DMS 273 treated with DMSO at 0.1 percent for 48 hours (cell line): ENCODE results near the gene SLFN12L.
"Not testable (repeated sequence)": the region's sequence is repeated elsewhere in the genome, so short reads cannot be mapped to it uniquely, and the experiment has no call there.

Experiments used
- DNase-seq: peaks from one replicate; lab custom pipeline; 2025; lab: John Stamatoyannopoulos, UW

The SLFN12L gene

DNA sequence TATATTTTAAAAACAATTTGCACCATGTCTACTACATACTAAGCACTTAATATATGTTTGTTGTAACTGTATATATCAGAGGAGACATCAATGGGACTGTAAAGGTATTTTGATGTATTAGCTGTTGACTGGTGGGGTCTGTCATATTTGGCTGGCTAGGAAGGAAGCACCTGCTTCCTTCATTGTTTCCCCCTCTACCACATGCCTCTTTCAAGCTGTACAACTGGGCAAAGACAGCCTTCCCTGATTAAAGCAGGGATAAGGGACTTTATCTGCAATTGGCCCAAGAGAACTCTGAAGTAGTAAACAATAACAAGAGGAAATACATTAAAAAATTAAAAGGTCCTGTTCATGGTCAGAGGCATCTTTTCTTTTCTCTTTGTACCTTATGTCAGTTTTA lies 5.5 kb upstream of the SLFN12L start:
- no peak for DNase-seq

DNA sequence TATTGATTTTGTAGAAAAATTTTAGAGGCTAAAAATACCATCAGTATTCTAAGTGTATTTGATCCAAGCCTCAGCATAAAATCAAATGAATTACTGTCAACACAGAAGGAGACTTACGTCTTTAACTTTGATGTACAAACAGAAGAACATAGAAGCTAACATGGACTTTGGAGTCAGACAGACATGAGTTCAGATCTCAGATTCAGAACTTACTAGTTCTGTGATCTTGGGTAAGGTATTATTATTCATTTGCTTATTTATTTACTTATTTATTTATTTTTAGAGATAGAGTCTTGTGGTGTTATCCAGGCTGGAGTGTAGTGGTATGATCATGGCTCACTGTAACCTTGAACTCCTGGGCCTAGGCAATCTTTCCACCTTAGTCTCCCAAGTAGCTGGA lies 4.0 kb upstream of the SLFN12L start:
- DNase-seq, result no peak

DNA sequence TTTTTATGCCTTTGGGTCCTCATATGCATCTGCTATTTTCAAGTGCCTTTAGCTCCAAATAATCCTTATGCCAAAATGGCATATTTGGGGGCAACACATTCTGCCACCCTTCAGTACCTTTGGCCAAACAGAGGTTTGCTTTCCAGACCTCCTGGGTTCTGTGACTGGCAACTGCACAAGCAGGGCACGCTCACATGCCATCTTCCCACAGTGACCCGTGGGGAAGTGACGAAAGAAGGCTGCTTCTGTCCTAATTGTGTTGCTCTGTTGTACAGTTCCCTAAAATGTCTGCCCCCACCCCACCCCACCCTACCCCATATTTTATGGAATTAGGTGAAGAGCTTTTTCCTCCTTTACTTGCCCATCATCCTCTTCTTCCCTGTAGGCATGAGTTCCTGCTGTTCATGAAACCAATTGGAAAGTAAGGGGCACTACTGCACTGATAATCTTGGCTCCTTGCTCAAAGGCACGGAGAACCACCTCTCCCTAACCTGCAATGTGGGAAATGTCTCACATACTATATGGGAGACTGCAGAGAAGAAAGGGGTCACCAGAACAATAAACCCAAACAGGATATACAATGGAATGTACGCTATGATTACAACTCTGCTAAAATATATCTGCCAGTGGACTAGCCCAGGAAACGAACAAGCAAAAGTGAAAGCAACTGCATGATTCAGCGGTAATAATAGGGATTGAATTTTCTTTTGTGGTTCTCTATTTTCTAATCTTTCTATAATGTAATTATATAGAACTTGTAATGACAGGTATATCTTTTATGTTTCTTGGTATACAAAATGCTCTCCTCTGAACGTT lies 3.3 kb upstream of the SLFN12L start:
- no peak for DNase-seq

DNA sequence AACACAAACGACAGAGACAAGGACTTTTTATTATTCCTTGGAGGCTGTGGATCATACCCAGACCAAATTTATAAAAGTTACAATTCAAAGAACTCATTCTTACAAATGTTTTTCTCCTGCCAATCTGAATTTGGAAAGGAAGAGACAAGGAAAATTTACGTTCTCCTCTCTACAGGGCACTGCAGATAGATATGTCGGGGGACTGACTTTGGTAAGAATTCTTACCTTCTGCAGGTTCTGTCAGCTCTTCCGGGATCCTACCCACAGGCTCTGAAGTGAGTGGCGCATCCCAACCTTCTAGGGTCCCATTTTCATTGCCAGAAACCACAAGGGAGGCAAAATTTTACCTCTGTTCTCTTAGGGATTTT lies 2.2 kb upstream of the SLFN12L start:
- no peak for DNase-seq

DNA sequence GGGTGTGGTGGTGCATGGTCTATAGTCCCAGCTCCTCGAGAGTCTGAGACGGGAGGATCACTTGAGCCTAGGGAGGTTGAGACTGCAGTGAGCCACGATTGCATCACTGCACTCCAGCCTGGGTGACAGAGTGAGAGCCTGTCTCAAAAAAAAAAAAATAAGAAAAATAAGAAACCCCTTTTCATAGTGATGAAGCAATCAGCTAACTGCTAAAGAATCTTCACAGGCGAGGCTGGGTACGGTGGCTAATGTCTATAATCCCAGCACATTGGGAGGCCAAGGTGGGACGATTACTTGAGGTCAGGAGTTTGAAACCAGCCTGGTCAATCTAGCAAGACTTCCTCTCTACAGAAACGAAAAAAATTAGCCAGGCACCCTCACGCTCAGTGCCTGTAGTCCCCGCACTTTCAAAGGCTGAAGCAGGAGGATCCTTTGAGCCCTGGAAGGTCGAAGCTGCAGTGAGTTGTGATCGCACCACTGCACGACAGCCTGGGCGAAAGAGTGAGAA lies 760 bp downstream of the SLFN12L start:
- no peak for DNase-seq

DNA sequence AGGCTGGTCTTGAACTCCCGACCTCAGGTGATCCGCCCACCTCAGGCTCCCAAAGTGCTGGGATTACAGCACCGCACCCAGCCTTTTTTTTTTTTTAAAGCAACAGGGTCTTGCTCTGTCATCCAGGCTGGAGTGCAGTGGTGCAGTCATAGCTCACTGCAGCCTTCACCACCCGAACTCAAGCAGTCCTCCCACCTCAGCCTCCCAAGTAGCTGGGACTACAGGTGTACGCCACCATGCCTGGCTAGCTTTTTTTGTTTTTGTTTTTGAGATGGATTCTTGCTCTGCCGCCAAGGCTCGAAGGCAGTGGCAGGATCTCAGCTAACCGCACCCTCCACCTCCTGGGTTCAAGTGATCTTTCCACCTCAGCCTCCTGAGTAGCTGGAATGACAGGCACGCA lies 2.1 kb downstream of the SLFN12L start:
- not testable (repeated sequence) for DNase-seq

DNA sequence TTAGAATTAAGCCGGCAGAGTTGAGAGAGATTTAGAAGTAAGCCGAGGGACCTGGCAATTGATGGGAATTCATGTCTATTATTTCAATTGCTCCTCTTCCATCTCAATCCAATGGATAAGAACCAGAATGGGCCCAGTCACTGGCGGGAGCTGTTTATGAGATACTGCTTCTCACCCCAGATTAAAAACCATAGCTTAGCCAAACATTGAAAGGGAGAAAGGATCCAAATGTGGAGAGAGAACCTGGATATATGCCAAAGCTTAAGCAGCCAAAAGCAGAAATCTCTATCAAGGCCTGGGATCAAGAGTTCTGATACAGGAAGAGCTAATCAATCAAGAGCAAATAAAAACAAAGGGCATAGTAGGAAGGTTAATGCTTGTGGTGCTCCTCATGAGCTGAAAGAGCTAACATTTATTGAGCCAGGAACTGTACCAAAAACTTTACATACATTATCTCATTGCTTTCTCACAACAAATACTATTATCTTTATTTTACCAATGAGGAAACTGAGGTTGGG lies 2.8 kb downstream of the SLFN12L start:
- DNase-seq, result no peak

DNA sequence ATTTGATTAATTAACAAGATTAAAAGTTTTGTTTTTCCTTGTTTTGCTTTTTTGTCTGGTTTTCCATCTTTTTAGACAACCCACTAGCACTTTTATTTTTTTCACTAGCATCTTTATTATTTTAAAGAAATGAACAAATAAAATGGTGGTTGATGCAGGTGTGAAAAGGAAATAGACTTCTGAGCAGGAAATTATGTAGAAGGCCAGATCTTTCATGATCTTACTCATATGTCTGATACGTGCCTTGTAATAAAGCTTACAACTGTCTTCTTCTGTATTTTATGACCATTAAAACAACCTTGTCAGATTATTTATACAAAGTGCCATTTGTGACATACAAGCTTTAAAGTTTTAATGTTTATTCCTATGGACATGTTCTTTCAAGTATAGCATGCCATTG lies 6.3 kb downstream of the SLFN12L start:
- DNase-seq, result no peak

DNA sequence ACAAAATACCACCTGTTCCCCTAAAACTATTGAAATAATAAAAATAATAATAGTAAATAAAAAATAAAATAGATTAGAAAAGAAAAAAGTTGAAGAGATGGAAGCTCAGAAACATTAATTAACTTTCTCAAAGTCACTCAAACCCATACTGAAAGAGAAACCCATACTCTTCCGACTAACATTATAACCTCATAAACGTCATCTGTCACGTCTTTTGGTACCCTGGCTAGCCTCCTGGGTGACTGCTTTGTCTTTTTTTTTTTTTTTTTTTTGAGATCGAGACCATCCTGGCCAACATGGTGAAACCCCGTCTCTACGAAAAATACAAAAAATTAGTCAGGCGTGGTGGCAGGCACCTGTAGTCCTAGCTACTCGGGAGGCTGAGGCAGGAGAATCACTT lies 7.6 kb downstream of the SLFN12L start:
- no peak for DNase-seq

DNA sequence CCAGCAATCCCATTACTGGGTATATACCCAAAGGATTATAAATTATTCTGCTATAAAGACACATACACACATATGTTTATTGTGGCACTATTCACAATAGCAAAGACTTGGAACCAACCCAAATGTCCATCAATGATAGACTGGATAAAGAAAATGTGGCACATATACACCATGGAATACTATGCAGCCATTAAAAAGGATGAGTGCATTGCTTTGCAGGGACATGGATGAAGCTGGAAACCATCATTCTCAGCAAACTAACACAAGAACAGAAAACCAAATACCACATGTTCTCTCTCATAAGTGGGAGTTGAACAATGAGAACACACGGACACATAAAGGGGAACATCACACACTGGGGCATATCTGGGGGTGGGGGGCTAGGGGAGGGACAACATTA lies 8.2 kb downstream of the SLFN12L start:
- not testable (repeated sequence) for DNase-seq

DNA sequence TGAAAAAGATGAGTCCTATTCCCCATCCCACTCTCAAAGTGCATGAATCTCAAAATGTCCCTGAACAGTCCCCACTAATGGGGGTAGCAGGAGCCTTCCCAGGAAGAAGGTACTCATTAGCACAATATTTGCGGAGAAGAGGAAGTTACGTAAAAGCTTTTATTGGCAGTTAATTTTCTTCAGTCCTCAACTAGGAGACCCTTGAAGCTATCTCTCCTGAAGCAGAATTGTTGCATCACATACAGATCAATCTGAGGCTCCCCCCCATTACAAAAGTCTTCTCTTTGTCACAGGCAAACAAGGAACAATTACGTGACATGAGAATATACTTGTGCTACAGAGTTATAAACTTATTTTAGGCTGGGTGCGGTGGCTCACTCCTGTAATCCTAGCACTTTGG lies 14.2 kb downstream of the SLFN12L start:
- DNase-seq, result no peak

DNA sequence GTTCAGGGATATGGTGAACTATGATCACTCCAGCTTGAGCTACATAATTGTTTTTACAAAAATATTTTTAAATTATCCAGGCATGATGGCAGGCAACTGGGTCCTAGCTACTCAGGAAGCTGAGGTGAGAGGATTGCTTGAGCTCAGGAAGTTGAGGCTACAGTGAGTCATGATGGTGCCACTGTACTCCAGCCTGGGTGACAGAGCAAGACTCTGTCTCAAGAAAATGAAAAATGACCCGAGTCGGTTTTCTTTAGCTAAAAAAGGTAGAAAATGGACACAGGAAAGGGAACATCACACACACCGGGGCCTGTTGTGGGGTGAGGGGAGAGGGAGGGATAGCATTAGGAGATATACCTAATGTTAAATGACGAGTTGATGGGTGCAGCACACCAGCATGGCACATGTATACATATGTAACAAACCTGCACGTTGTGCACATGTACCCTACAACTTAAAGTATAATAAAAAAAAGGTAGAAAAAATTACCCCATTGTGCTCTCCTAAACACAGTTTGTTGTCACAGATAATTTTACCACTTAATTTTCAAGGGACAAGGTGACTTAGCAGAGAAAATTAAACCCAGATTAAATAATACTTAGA lies 15.7 kb downstream of the SLFN12L start:
- not testable (repeated sequence) for DNase-seq

DNA sequence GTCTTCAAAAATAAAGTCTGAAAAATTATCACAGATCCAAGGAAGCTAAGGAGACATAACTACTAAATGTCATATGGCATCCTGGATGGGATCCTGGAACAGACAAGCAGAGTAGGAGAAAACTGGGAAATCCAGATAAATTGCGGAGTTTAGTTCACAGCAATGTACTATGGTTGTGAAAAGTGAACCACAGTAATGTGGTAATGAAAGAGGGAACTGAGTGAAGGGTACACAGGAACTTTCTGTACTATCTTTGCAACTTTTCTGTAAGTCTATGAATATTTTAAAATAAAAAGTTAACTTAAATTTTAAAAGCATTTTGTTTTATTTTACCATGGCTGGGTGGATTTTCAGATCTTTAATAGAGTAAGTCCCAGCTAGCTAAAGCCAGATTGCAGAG lies 16.3 kb downstream of the SLFN12L start:
- DNase-seq, result no peak

DNA sequence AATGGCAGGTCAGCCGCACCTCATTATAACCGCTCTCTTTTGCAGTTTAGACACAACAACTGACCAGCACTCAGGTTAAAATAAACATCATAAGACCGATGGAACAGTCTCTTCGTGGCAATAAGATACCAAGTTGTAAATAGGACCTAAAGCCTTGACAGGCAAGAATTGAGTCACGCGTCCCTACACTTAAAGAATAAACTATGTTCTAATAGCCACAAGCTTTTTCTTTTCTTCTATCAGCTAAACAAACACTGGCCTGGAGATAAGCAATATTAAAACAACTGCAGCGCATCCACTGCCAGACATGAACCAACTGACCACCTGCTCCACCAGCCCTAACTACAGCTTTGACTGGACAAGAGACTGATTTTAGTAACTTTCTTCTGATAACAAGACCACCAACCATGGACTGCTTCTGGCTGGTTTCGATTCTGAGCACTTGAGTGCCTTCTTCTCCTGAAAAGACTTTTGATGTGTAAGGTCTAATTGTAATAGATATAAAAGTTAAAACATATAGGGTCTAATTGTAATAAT lies 17.5 kb downstream of the SLFN12L start:
- DNase-seq, result no peak

DNA sequence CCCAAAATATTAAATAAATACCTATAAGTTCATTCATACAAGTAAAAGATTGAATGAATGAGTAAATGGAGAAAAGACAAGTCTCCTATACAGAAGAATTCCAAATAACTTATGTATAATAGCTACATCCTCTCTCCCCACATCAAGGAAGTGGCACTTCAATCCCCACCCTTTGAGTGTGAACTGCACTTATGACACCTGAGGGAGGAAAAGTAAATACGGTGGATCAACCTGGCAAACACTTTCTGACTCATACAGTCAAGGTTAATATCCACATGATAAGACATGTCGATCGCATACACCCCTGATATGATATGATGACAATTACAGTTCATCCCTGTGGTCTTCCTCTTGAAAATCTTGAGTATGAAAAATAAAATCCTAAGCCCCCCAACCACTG lies 18.0 kb downstream of the SLFN12L start:
- no peak for DNase-seq

DNA sequence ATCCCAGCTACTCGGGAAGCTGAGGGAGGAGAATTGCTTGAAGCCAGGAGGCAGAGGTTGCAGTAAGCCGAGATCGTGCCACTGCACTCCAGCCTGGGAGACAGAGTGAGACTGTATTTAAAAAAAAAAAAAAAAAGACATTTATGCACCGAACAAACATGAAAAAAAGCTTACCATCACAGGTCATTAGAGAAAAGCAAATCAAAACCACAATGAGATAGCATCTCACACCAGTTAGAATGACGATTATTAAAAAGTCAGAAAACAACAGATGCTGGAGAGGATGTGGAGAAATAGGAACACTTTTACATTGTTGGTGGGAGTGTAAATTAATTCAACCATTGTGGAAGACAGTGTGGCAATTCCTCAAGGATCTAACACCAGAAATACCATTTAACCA lies 19.0 kb downstream of the SLFN12L start:
- DNase-seq, result not testable (repeated sequence)

DNA sequence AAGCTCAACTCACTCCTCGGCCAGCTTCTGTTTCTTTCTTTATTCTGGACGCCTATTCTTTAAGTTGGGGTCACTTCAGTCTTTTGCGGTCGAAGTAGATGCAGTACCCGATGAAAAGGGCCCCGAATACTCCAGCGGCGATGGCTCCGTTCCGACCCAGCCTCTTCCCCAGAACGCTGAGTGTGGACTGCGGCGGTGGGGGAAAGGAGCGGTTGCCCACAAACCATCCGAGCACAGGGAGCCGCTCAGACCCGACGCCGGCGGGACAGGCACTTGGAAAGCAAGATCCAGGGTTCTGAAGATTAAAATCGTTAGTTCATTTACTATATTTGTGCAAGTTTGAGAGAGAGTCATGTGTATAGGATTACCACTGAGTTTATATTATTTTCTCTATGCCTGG lies 22.5 kb downstream of the SLFN12L start:
- DNase-seq, result no peak

DNA sequence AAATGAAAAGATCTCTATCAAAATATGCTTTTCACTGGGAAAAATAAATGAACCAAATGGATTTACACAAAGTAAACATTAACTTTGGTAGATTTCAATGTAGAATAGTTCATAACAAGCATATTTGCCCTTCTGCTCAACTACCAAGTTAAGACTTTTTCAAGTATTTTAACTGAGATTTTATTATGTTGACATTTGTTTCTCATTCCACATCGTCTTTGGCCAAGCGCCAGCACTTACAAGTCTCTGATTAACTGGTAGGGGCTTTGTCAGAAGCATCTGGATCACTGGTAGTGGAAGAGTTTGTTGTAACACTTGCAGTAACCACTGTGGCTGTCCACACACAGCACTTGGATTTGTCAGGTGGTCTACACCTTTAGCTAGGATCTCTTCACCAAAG lies 22.9 kb downstream of the SLFN12L start:
- no peak for DNase-seq

DNA sequence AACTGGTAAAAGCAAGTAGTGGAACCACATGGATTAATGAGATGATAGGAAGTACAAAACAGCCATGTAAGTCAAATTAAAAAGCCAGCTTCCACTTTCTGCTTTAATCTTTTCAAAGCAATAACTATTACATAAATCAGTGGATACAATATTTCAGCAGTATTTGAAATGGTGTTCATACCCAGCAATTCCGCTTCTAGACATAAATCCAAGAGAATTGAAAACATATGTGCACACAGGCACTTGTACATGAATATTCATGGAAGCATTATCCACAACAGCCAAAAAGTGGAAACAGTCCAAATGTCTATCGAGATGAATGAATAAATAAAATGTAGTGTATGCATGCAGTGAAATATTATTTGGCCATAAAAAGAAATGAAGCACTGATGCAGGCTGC lies 27.4 kb downstream of the SLFN12L start:
- DNase-seq, result no peak

DNA sequence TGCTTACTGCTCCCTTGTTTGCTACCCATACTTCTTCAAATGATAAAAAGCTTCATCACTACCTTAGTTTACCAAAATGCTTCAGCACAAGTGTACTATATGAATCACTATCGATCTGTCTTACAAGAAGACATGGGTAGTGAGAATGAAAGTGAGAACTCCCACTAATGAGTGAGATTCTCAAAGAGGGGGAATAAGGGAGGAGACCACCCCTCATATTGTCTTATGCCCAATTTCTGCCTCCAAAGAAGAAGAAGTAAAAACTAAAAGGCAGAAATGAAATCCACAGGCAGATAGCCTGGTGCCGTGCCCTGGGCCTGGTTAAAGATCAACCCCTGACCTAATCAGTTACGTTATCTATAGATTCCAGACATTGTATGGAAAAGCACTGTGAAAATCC lies 29.8 kb downstream of the SLFN12L start:
- not testable (repeated sequence) for DNase-seq

DNA sequence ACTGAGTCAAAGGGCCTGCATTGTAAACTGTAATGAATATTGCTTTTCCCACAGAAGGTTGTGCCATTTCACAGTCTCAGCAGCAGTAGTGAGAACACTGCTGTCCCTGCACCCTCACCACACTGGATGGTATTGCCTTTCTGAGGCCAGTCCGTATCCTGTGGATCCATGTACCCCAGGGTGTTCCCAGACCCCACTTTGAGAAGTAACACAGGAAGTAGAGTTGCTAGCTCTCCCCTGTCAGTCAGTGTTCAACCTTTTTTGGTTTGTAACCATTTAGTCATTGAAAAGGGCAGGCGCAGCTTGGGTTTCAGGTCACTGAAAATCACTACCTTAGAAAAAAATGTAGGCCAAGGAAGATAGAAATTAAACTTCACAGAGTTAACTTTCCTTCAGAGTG lies 37.9 kb downstream of the SLFN12L start:
- DNase-seq, result no peak

DNA sequence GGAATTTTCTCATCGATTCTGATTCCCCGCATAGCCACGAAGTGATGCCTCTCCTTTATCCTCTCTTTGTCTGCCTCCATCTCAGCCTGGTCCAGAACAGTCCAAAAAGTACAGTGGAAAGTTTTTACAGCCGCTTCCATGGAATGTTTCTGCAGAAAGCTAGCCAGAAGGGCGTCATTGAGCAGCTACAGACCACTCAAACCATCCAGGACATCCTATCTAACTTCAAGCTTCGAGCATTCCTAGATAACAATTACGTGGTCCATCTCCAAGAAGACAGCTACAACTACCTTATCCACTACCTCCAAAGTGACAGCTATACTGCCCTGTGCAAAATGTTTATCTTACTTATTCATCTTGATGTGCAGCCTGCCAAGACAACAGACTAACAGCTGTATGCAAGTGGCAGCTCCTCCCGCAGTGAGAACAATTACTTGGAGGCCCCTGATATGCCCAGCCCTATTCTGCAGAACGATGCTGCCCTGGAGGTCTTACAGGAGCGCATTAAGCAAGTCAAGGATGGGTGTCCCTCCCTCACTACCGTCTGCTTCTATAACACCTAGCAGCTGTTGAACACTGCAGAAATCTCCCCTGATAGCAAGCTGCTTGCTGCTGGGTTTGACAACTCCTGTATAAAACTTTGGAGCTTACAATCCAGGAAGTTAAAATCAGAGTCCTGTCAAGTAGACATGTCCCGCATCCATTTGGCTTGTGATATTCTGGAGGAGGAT lies 38.9 kb downstream of the SLFN12L start:
- no peak for DNase-seq
